ENCODE results near the gene SAMD4B.
"Not testable (repeated sequence)": the region's sequence is repeated elsewhere in the genome, so short reads cannot be mapped to it uniquely, and the experiment has no call there.

Gene SAMD4B

DNA sequence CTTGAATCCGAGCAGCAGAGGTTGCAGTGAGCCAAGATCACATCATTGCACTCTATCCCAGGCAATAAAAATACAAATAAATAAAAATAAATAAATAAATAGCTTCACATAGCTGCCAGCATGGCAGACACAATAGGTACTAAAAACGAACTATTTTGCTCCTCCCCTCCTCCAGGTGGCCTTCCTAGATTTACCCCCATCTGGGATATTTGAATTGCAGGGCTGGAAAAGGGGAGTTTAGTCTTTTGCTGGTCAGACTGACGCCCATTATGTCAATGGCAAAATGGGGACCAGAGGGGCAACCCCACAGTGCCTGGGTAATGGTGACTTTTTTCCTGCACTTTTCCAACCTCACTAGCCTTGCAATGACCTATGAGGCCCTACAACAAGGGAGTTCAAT, 5.7 kb upstream of the SAMD4B start:
- Mint-ChIP-seq H3K4me1 (peaks cover 43% of the 10 kb centered on the region), H3K9me3 (no peaks in the 10 kb centered on the region), H3K27ac (peak overlapping the region; percentile 67), H3K36me3 (peaks cover 6% of the 10 kb centered on the region), H3K4me3 (peak overlapping the region; percentile 96), H3K27me3 (no peaks in the 10 kb centered on the region)
- ATAC-seq (ENCODE audit: low read depth): no peak
- no peak for DNase-seq (ENCODE audit: low spot score in 2 of 2)

DNA sequence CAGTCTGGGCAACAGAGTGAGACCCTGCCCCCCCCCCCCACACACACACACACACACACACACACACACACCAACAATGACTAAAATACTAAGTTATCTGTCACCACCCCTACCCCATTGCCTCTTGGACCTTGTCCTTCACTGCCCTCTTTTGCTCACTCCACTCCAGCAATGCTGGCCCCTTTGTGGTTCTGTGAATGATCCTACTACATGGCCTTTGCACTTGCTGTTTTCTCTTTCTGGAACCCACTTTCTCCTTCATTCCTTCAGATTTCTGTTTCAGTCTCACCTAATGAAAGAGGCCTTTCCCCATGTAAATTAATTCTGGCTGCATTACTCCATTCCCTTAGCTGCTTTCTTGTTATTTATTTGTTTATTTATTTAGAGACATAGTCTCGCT, 2.5 kb upstream of the SAMD4B start:
- H3K27ac Mint-ChIP-seq: no peak overlapping the region
- peaks cover 58% of the 10 kb centered on the region for H3K4me1 Mint-ChIP-seq
- no peak for ATAC-seq (ENCODE audit: low read depth)
- no peaks in the 10 kb centered on the region for H3K9me3 Mint-ChIP-seq
- peak overlapping the region; percentile 21 for H3K4me3 Mint-ChIP-seq
- DNase-seq (ENCODE audit: low spot score in 2 of 2): no peak
- H3K36me3 Mint-ChIP-seq: peaks cover 3% of the 10 kb centered on the region
- H3K27me3 Mint-ChIP-seq: no peaks in the 10 kb centered on the region

DNA sequence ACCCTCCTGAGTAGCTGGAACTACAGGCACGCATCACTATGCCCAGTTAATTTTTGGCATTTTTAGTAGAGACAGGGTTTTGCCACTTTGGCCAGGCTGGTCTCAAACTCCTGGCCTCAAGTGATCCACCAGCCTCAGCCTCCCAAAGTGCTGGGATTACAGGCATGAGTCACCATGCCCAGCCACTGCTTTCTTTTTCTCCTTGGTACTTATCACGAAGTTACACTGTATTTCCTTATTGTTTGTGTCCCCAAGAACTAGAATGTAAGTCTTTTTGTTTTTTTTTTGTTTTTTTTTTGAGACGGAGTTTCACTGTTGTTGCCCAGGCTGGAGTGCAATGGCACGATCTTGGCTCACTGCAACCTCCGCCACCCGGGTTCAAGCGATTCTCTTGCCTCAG, 2.1 kb upstream of the SAMD4B start:
- not testable (repeated sequence) for ATAC-seq (ENCODE audit: low read depth); H3K9me3 Mint-ChIP-seq; H3K27me3 Mint-ChIP-seq; H3K27ac Mint-ChIP-seq; H3K36me3 Mint-ChIP-seq; DNase-seq (ENCODE audit: low spot score in 2 of 2)
- peaks cover 59% of the 10 kb centered on the region for H3K4me1 Mint-ChIP-seq
- H3K4me3 Mint-ChIP-seq: peak overlapping the region; percentile 98

DNA sequence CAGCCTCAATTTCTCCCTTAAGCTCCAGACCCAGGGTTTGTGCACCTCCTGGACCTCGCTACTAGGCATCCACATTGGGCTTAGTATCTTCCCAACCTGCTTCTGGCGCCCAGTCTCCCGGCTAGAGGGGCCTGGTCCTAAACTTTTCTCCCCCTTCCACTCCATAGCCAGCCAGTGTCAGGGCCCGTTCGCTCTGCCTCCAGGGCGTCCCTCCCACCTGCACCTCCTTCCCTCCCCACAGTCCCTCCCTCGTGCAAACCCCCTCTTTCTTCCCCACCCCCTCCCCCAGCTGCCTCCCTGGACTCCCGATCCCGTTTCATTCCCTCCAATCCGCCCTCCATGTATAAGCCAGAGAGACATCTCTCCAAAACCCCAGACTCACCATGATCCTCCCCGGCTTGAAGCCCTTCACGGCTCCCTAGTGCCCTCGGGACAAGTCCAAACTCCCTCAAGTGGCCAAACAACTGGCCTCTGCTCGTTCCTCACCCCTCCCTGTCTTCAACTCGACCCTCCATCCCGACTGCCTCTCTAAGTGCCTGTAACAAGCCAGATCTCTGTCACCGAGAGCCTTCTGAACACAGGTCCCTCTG, 997 bp upstream of the SAMD4B start:
- Mint-ChIP-seq H3K27me3 (no peaks in the 10 kb centered on the region), H3K9me3 (no peaks in the 10 kb centered on the region), H3K36me3 (peaks cover 7% of the 10 kb centered on the region), H3K4me1 (peaks cover 57% of the 10 kb centered on the region), H3K27ac (peak overlapping the region; percentile 91), H3K4me3 (peak overlapping the region; percentile 98)
- DNase-seq (ENCODE audit: low spot score in 2 of 2) (no peak), ATAC-seq (ENCODE audit: low read depth) (no peak)

DNA sequence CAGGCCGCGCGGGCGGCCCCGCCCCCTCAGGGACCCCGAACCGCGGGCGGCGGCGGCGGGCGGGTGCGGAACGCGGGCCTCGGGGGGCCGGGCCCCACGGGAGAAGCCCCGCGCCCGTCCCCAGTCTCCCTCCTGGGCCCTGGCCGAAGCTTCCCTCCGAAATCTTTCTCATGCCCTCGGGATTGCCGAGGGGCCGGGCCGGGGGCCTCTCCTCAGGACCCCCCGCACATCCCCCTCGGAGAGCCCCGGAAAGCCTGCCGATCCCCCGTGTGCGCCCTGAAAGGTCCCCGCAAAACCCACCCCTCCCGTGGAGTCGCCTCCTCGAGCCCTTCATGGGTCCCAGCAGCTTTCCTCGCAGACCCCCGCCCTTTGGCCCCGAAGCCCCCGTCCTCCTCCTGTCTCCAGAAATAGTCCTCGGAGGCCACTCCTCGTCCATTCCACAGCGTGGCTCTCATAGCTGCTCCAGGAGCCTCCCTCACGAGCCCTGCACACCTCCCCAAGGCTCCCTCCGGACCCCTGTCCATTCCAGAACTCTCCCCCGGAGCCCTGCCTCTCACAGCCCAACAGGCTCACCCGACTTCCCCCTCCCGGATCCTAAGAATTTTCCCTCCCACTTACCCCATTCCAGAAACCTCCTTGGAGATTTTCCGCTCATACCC, 555 bp downstream of the SAMD4B start:
- no peaks in the 10 kb centered on the region for H3K27me3 Mint-ChIP-seq
- DNase-seq (ENCODE audit: low spot score in 2 of 2) (no peak), ATAC-seq (ENCODE audit: low read depth) (peak; percentile 1)

DNA sequence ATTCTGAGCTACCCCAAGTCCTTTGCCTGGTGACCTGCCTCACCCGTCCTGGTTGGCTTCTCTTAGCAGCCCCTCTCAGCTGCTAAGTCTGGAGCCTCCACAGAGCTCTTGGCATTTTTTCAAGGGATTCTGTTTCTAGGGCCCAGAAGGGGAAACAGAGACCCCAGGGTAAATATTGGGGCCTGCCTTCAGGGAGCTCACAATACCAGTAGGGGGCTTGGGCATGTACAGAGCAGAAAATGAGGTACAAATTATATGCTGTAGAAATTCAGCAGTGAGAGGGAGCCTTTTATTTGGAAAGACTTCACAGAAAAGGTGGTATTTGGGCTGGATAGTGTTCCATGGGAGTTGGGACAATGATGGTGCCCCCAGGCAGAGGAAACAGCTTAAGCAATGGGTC, 3.7 kb downstream of the SAMD4B start:
- Mint-ChIP-seq H3K27ac (peak overlapping the region; percentile 94), H3K36me3 (peaks cover 20% of the 10 kb centered on the region), H3K4me1 (peaks cover 47% of the 10 kb centered on the region), H3K4me3 (no peak overlapping the region), H3K27me3 (no peaks in the 10 kb centered on the region), H3K9me3 (no peaks in the 10 kb centered on the region)
- no peak for ATAC-seq (ENCODE audit: low read depth)
- DNase-seq (ENCODE audit: low spot score in 2 of 2): no peak

More for the DNA sequence above, 555 bp downstream of the SAMD4B start:
- H3K9me3 Mint-ChIP-seq: no peaks in the 10 kb centered on the region
- peaks cover 10% of the 10 kb centered on the region for H3K36me3 Mint-ChIP-seq
- peak overlapping the region; percentile 88 for H3K4me3 Mint-ChIP-seq
- peak overlapping the region; percentile 94 for H3K27ac Mint-ChIP-seq
- H3K4me1 Mint-ChIP-seq: peaks cover 55% of the 10 kb centered on the region

DNA sequence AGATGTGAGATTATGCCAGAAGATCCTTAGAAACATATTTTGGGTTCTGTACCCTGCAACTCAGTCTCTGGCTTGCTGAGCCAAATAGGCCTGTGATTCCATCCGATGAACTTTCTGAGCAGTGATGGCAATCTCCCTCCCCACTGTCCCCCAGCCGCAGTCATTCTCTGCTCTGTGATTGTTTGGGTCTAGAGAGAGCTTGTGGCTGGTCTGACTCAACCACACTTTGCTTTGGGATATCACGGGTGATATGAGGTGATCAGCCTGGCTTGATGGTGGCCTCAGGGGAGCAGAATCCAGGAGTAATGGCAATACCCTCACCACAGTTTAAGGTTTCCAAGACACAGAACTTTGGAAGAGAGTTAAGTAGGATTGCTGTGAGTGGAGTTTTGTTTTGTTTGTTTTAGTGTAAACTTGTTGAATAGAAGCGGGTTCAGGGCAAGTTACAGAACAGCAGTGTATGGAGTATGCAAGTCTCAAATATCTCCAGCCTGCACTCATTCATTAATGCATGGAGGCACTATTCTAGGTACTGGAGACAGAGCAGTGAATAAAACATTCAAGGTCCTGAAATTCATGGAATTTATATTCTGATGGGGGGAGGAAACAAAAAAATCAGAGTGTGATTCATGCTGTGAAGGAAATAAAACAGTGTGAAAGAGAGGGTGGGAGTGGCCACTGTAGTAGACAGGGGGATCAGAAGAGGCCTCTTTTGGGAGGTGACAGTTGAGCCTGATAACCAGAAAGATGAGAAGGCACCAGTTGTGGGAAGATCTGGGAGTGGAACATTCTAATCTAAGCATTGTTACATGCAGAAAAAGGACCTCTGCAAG, 5.3 kb downstream of the SAMD4B start:
- ATAC-seq (ENCODE audit: low read depth) (no peak), DNase-seq (ENCODE audit: low spot score in 2 of 2) (no peak)
- no peaks in the 10 kb centered on the region for H3K27me3 Mint-ChIP-seq
- H3K36me3 Mint-ChIP-seq: peaks cover 20% of the 10 kb centered on the region
- H3K4me3 Mint-ChIP-seq: no peak overlapping the region
- peak overlapping the region; percentile 41 for H3K27ac Mint-ChIP-seq
- H3K4me1 Mint-ChIP-seq: peaks cover 43% of the 10 kb centered on the region
- no peaks in the 10 kb centered on the region for H3K9me3 Mint-ChIP-seq

DNA sequence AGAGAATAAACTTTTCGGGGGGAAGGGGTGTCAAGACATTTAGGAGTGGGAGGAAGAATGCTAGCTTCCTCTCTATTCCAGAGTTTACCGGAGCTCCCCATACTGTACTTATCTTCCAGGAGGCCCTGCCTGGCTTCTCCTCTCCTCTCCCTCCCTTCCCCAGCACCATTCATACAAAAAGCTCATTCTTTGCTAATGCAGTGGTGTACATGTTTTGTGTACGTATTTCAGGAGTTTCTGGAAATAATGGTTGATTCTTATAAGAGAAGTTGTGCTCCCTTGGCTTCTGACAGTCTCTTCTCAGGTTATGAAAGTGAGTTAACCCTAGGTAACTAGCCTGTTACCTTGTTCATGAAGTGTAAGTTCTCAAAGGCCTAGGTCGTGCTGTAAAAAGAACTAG, 7.1 kb downstream of the SAMD4B start:
- no peak for DNase-seq (ENCODE audit: low spot score in 2 of 2)
- Mint-ChIP-seq H3K36me3 (peaks cover 26% of the 10 kb centered on the region), H3K27ac (peak overlapping the region; percentile 41), H3K9me3 (no peaks in the 10 kb centered on the region), H3K27me3 (no peaks in the 10 kb centered on the region), H3K4me1 (peaks cover 29% of the 10 kb centered on the region), H3K4me3 (no peak overlapping the region)
- ATAC-seq (ENCODE audit: low read depth): no peak

DNA sequence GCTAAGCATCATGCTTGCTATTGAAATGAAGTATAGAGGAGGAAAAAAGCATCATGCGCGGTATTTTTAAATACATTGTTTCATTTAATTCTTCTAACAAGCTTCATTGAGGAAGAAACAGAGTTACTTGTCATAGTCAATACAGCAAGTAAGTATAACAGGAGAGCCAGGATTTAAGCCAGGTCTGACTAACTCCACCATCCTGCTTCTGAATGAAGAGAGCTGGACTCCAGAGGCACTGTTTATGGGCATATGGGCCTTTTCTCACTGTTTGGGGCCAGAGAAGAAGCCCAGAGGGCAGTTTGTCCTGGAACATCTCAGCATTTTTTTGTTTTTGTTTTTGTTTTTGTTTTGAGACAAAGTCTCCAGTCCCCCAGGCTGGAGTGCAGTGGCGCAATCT, 7.9 kb downstream of the SAMD4B start:
- no peaks in the 10 kb centered on the region for H3K9me3 Mint-ChIP-seq
- H3K36me3 Mint-ChIP-seq: peaks cover 30% of the 10 kb centered on the region
- ATAC-seq (ENCODE audit: low read depth) (no peak), DNase-seq (ENCODE audit: low spot score in 2 of 2) (no peak)
- H3K27ac Mint-ChIP-seq: no peak overlapping the region
- no peaks in the 10 kb centered on the region for H3K27me3 Mint-ChIP-seq
- peaks cover 22% of the 10 kb centered on the region for H3K4me1 Mint-ChIP-seq
- no peak overlapping the region for H3K4me3 Mint-ChIP-seq

DNA sequence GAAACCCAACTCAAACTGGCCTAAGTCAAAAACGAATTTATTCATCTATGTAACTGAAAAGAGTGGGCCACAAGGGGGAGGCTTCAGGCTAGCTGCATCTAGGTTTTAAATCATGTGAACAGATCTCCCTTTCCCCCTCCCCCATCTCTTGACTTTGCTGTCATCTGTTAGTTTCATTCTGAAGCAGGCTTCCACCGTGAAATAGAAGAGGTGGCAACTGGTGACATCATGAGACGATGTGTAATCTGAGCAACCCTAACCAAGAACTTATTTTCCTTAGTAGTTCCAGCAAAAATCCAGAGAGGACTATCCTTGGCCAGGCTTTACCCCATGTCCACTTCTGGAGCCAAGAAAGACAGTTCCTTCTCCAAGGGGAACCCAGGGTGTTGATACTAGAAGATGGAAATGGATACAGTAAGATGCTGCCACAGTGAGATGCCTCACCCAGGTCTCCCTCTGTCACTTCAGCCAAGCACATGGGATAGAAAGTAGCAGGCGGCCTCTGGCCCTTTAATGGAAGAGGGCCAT, 9.4 kb downstream of the SAMD4B start:
- peaks cover 18% of the 10 kb centered on the region for H3K4me1 Mint-ChIP-seq
- H3K27ac Mint-ChIP-seq: peak overlapping the region; percentile 79
- peaks cover 32% of the 10 kb centered on the region for H3K36me3 Mint-ChIP-seq
- ATAC-seq (ENCODE audit: low read depth): peak; percentile 96
- DNase-seq (ENCODE audit: low spot score in 2 of 2): peak in 1 of 2 donors; percentile 53
- H3K4me3 Mint-ChIP-seq: no peak overlapping the region
- H3K9me3 Mint-ChIP-seq: no peaks in the 10 kb centered on the region
- no peaks in the 10 kb centered on the region for H3K27me3 Mint-ChIP-seq

DNA sequence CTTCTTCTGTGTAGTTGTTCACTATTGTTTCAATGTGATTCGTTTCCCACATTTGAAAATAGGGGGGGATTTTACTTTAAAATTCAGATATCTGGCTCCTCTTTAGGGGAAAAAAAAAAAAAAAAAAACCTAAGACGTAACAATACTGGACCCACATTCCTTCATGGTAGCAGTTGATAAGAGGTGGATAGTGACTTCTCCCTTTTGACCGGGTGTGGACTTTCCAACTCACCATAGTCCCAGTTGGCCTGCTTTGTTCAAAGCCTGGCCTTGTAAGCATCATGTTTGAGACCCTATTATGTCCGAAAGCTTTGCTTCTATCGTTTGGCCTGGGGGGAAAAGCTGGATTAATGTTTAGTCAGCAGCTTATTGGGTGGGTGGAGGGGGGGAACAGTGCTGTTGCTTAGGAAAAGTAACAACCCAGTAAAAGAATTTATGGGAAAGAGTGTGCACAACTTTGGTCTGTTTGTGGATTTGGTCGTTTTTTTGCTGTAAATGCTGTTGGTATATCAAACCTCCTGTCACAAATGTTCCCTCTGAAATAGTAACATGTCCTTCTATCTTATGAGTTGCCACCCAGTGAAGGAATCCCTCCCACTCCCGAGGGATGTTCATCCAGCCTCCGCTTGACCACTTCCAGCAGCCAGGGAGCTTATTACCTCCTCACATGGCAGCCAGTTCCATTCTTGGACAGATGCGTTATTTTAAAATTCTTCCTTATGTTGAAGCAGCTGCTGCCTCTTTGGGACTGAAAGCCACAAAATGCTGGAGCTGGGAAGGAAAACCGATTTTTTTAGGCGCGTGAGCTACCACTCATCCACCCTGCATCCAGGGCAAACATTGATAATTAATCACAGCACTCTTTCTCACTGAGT, 10.4 kb downstream of the SAMD4B start:
- DNase-seq (ENCODE audit: low spot score in 2 of 2) (no peak), ATAC-seq (ENCODE audit: low read depth) (no peak)
- H3K4me1 Mint-ChIP-seq: peaks cover 14% of the 10 kb centered on the region
- no peaks in the 10 kb centered on the region for H3K27me3 Mint-ChIP-seq
- H3K36me3 Mint-ChIP-seq: peaks cover 37% of the 10 kb centered on the region
- no peak overlapping the region for H3K4me3 Mint-ChIP-seq
- H3K27ac Mint-ChIP-seq: peak overlapping the region; percentile 79
- H3K9me3 Mint-ChIP-seq: no peaks in the 10 kb centered on the region

DNA sequence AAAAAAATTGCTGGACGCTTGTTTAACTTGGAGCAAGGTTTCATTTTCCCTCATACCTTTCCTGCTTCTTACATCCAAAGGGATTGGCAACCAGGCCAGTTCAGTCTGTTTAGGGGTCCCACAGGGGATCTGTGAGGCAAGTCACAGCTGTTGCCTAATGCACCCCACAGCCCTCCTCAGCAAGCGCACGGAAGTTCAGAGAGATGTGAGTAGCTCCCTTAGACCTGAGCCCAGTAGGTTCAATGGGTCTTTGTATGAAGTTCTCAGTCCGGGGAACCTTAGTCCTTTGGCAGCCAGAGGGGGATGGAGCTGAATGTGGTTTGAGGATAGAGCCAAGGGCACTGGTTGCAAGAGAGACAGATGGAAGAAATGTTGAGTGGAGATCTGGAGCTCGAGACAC, 13.0 kb downstream of the SAMD4B start:
- DNase-seq (ENCODE audit: low spot score in 2 of 2) (no peak), ATAC-seq (ENCODE audit: low read depth) (no peak)
- H3K4me1 Mint-ChIP-seq: peaks cover 8% of the 10 kb centered on the region
- H3K27ac Mint-ChIP-seq: no peak overlapping the region
- H3K4me3 Mint-ChIP-seq: no peak overlapping the region
- no peaks in the 10 kb centered on the region for H3K27me3 Mint-ChIP-seq
- H3K36me3 Mint-ChIP-seq: peaks cover 32% of the 10 kb centered on the region
- H3K9me3 Mint-ChIP-seq: no peaks in the 10 kb centered on the region

DNA sequence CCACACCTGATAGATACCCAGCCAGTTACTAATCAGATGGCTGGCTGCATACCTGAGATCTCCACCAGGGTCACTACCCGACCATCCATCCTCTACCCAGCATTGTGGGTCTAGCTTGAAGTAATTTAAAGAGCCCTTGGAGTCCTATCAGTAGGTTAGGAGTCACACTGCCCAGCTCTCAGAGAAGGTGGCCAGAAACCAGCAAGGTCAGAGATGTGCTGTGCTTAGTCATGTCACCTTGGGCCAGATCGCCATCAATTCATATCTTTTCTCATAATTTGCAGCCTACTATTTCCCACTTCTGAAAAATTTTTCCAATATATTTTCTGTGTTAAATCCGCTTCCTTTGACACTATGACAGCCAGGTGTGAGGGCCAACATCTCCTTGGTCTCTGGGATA, 13.9 kb downstream of the SAMD4B start:
- Mint-ChIP-seq H3K27me3 (no peaks in the 10 kb centered on the region), H3K36me3 (peaks cover 32% of the 10 kb centered on the region), H3K27ac (no peak overlapping the region), H3K4me3 (no peak overlapping the region), H3K4me1 (peaks cover 8% of the 10 kb centered on the region), H3K9me3 (no peaks in the 10 kb centered on the region)
- DNase-seq (ENCODE audit: low spot score in 2 of 2): no peak
- no peak for ATAC-seq (ENCODE audit: low read depth)

Measured in memory B cell (primary cell).